Neutrophil (primary cell): Measurements from ENCODE around the gene TMEM239.

Experiments used
- H3K27ac ChIP-seq: fragments of 200-600 bp; sonication (generic); 2 replicates; pipeline ENCODE4 v1.5.1; 2016; ENCODE audit warnings: mild to moderate bottlenecking, moderate library complexity
- H3K27me3 ChIP-seq: fragments of 200-600 bp; sonication (generic); 2 replicates; pipeline ENCODE4 v1.6.0; 2016; ENCODE audit warnings: mild to moderate bottlenecking
- H3K36me3 ChIP-seq: fragments of 200-600 bp; sonication (generic); 2 replicates; pipeline ENCODE4 v1.5.1; 2017
- H3K4me1 ChIP-seq, 2 experiments: fragments of 200-600 bp in 1 of 2; sonication (generic) in 1 of 2; 1 replicate in 1 of 2; 2 replicates in 1 of 2; pipeline versions ENCODE4 v1.5.1 to v1.6.1; 2013 to 2016; ENCODE audit warnings: low read depth in 1 of 2, low read length in 1 of 2, mild to moderate bottlenecking in 1 of 2, moderate library complexity in 1 of 2; ENCODE audit not compliant: control insufficient read depth in 1 of 2, insufficient read depth in 1 of 2
- H3K4me3 ChIP-seq, 2 experiments: fragments of 200-600 bp in 1 of 2; sonication (generic) in 1 of 2; 1 replicate in 1 of 2; 2 replicates in 1 of 2; pipeline ENCODE4 v1.5.1; 2013 to 2016; ENCODE audit warnings: low read depth in 1 of 2, low read length in 1 of 2, mild to moderate bottlenecking in 1 of 2, moderate library complexity in 1 of 2
- H3K9me3 ChIP-seq: fragments of 200-600 bp; sonication (generic); 2 replicates; pipeline ENCODE4 v1.5.1; 2016
- CTCF ChIP-seq: fragments of 200-600 bp; sonication (generic); IDR thresholded peaks from 2 replicates; pipeline ENCODE4 v1.5.1; 2016; ENCODE audit warnings: antibody characterized with exemption

The TMEM239 gene

GRCh38 chr20:2859330-2860121 is 43.4 kb downstream of the TMEM239 start:
- peaks cover 48% of the 10 kb centered on the region for H3K36me3 ChIP-seq
- no peak for TF ChIP-seq CTCF
- H3K27ac ChIP-seq, result no peak overlapping the region
- H3K9me3 ChIP-seq, result no peaks in the 10 kb centered on the region
- H3K4me1 ChIP-seq, result no peaks in the 10 kb centered on the region
- no peaks in the 10 kb centered on the region for H3K27me3 ChIP-seq
- H3K4me3 ChIP-seq, result no peak overlapping the region

- H3K4me1 ChIP-seq, result no peaks in the 10 kb centered on the region
- H3K36me3 ChIP-seq, result peaks cover 76% of the 10 kb centered on the region
- no peak overlapping the region for H3K27ac ChIP-seq
- no peaks in the 10 kb centered on the region for H3K27me3 ChIP-seq
- no peaks in the 10 kb centered on the region for H3K9me3 ChIP-seq
- H3K4me3 ChIP-seq, result no peak overlapping the region
- no peak for TF ChIP-seq CTCF
Measured at GRCh38 chr20:2864626-2865025, 48.5 kb downstream of the TMEM239 start.

GRCh38 chr20:2865101-2865500 is 48.9 kb downstream of the TMEM239 start:
- no peaks in the 10 kb centered on the region for H3K4me1 ChIP-seq
- no peak overlapping the region for H3K27ac ChIP-seq
- no peaks in the 10 kb centered on the region for H3K9me3 ChIP-seq
- no peak overlapping the region for H3K4me3 ChIP-seq
- H3K36me3 ChIP-seq, result peaks cover 73% of the 10 kb centered on the region
- no peak for TF ChIP-seq CTCF
- H3K27me3 ChIP-seq, result no peaks in the 10 kb centered on the region

- Histone ChIP-seq H3K36me3 (peaks cover 69% of the 10 kb centered on the region), H3K9me3 (no peaks in the 10 kb centered on the region), H3K4me1 (no peaks in the 10 kb centered on the region), H3K27ac (no peak overlapping the region), H3K27me3 (peaks cover 5% of the 10 kb centered on the region), H3K4me3 (no peak overlapping the region)
- no peak for TF ChIP-seq CTCF
Measured at GRCh38 chr20:2865630-2866029, 49.5 kb downstream of the TMEM239 start.

- no peak for TF ChIP-seq CTCF
- Histone ChIP-seq H3K36me3 (peaks cover 62% of the 10 kb centered on the region), H3K27me3 (peaks cover 11% of the 10 kb centered on the region), H3K4me1 (no peaks in the 10 kb centered on the region), H3K9me3 (no peaks in the 10 kb centered on the region), H3K4me3 (no peak overlapping the region), H3K27ac (no peak overlapping the region)
Measured at GRCh38 chr20:2866236-2866635, 50.1 kb downstream of the TMEM239 start.
